Measurements from ENCODE around the gene UCMA. TPM values are rescaled to one million over a fixed set of nuclear protein-coding genes. Genes with fewer than 3 reads are reported as not detected.
"Not testable (repeated sequence)": the region's sequence is repeated elsewhere in the genome, so short reads cannot be mapped to it uniquely, and the experiment has no call there.

Gene UCMA
- total and polyA plus RNA-seq, 2 donors from 2014 or later, result not detected

DNA sequence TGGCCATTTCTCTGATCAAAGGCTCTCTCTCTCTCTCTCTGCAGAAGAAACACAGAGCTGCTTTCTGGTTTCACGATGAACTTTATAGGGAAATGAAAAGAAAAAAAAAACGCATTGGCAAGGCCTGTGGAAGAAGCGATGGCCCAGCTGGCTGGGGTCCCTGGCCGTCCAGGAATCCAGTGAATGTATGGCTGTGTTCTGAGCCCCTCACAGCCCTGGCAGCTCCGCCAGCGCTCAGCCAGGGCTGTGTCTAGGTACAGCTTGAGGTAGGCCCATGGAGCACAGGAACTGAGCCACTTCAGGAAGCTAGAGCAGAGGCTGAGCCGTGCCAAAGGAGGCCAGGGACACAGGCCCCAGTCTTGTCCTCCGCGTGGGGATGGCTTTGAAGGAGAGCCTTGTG, 13.1 kb upstream of the UCMA start:
- no peak overlapping the region for H3K9ac ChIP-seq (ENCODE audit: low read length in 3 of 3)
- FAIRE-seq, result no peak

DNA sequence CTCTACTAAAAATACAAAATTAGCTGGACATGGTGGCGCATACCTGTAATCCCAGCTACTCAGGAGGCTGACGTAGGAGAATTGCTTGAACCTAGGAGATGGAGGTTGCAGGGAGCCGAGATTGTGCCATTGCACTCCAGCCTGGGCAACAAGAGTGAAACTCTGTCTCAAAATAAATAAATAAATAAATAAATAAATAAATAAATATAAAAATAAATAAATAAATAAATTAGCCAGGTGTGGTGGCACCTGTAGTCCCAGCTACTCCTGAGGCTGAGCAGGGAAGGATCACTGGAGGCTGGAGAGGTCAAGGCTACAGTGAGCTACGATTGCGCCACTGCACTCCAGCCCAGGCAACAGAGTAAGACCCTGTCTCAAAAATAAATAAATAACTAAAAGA, 8.1 kb upstream of the UCMA start:
- H3K27ac ChIP-seq (ENCODE audit: low read depth in 2 of 2, low read length in 2 of 2); FAIRE-seq: not testable (repeated sequence)

More for the DNA sequence above, 13.1 kb upstream of the UCMA start:
- H3K36me3 ChIP-seq (ENCODE audit: control insufficient read depth in 2 of 3, insufficient read depth in 3 of 3, low read length in 3 of 3), result no peaks in the 10 kb centered on the region
- no peaks in the 10 kb centered on the region for H3K4me1 ChIP-seq (ENCODE audit: control insufficient read depth in 2 of 3, insufficient read depth in 2 of 3, low read depth in 1 of 3, low read length in 3 of 3)
- no peak for DNase-seq
- TF ChIP-seq, protein P1, sequence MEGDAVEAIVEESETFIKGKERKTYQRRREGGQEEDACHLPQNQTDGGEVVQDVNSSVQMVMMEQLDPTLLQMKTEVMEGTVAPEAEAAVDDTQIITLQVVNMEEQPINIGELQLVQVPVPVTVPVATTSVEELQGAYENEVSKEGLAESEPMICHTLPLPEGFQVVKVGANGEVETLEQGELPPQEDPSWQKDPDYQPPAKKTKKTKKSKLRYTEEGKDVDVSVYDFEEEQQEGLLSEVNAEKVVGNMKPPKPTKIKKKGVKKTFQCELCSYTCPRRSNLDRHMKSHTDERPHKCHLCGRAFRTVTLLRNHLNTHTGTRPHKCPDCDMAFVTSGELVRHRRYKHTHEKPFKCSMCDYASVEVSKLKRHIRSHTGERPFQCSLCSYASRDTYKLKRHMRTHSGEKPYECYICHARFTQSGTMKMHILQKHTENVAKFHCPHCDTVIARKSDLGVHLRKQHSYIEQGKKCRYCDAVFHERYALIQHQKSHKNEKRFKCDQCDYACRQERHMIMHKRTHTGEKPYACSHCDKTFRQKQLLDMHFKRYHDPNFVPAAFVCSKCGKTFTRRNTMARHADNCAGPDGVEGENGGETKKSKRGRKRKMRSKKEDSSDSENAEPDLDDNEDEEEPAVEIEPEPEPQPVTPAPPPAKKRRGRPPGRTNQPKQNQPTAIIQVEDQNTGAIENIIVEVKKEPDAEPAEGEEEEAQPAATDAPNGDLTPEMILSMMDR (IDR thresholded peaks at IDR 0.05; ENCODE audit: borderline replicate concordance, extremely low read depth, insufficient read depth), result no peak
- H3K9me3 ChIP-seq (ENCODE audit: control insufficient read depth in 2 of 3, insufficient read depth in 1 of 3, low read length in 3 of 3), result no peaks in the 10 kb centered on the region
- no peak overlapping the region for H3K4me3 ChIP-seq (ENCODE audit: low read length in 3 of 3)
- intact Hi-C loops (cut with DNase I), result no loop called here
- no peak overlapping the region for H3K27ac ChIP-seq (ENCODE audit: low read depth in 2 of 2, low read length in 2 of 2)
- no peaks in the 10 kb centered on the region for H3K27me3 ChIP-seq (ENCODE audit: control insufficient read depth, insufficient read depth, low read length)

GRCh38 chr10:13241613-13242012, 7.4 kb upstream of the UCMA start:
- FAIRE-seq (no peak), DNase-seq (no peak)
- Histone ChIP-seq H3K4me1 (ENCODE audit: control insufficient read depth in 2 of 3, insufficient read depth in 2 of 3, low read depth in 1 of 3, low read length in 3 of 3) (no peaks in the 10 kb centered on the region), H3K9me3 (ENCODE audit: control insufficient read depth in 2 of 3, insufficient read depth in 1 of 3, low read length in 3 of 3) (no peaks in the 10 kb centered on the region), H3K4me3 (ENCODE audit: low read length in 3 of 3) (no peak overlapping the region), H3K9ac (ENCODE audit: low read length in 3 of 3) (no peak overlapping the region), H3K36me3 (ENCODE audit: control insufficient read depth in 2 of 3, insufficient read depth in 3 of 3, low read length in 3 of 3) (no peaks in the 10 kb centered on the region), H3K27ac (ENCODE audit: low read depth in 2 of 2, low read length in 2 of 2) (no peak overlapping the region), H3K27me3 (ENCODE audit: control insufficient read depth, insufficient read depth, low read length) (no peaks in the 10 kb centered on the region)
- intact Hi-C loops (cut with DNase I), result no loop called here
- TF ChIP-seq, protein P1 (IDR thresholded peaks at IDR 0.05; ENCODE audit: borderline replicate concordance, extremely low read depth, insufficient read depth), result no peak

More for the DNA sequence above, 8.1 kb upstream of the UCMA start:
- H3K27me3 ChIP-seq (ENCODE audit: control insufficient read depth, insufficient read depth, low read length); H3K36me3 ChIP-seq (ENCODE audit: control insufficient read depth in 2 of 3, insufficient read depth in 3 of 3, low read length in 3 of 3); H3K4me3 ChIP-seq (ENCODE audit: low read length in 3 of 3); H3K9me3 ChIP-seq (ENCODE audit: control insufficient read depth in 2 of 3, insufficient read depth in 1 of 3, low read length in 3 of 3); H3K4me1 ChIP-seq (ENCODE audit: control insufficient read depth in 2 of 3, insufficient read depth in 2 of 3, low read depth in 1 of 3, low read length in 3 of 3); H3K9ac ChIP-seq (ENCODE audit: low read length in 3 of 3); DNase-seq; intact Hi-C loops (cut with DNase I): not testable (repeated sequence)

- no peak overlapping the region for H3K27ac ChIP-seq (ENCODE audit: low read depth in 2 of 2, low read length in 2 of 2)
- TF ChIP-seq, protein P1 (IDR thresholded peaks at IDR 0.05; ENCODE audit: borderline replicate concordance, extremely low read depth, insufficient read depth), result no peak
- H3K4me3 ChIP-seq (ENCODE audit: low read length in 3 of 3), result no peak overlapping the region
- DNase-seq (no peak), FAIRE-seq (no peak)
- H3K4me1 ChIP-seq (ENCODE audit: control insufficient read depth in 2 of 3, insufficient read depth in 2 of 3, low read depth in 1 of 3, low read length in 3 of 3), result no peaks in the 10 kb centered on the region
- intact Hi-C loops (cut with DNase I), result no loop called here
- H3K9ac ChIP-seq (ENCODE audit: low read length in 3 of 3), result no peak overlapping the region
- no peaks in the 10 kb centered on the region for H3K9me3 ChIP-seq (ENCODE audit: control insufficient read depth in 2 of 3, insufficient read depth in 1 of 3, low read length in 3 of 3)
- H3K36me3 ChIP-seq (ENCODE audit: control insufficient read depth in 2 of 3, insufficient read depth in 3 of 3, low read length in 3 of 3), result no peaks in the 10 kb centered on the region
- no peaks in the 10 kb centered on the region for H3K27me3 ChIP-seq (ENCODE audit: control insufficient read depth, insufficient read depth, low read length)
Observed at GRCh38 chr10:13239923-13240322, 5.7 kb upstream of the UCMA start.

Data from kidney (tissue), 14 donors.